Ramos (cell line): ENCODE data around the gene C1QTNF6.
"Not testable (repeated sequence)": the region's sequence is repeated elsewhere in the genome, so short reads cannot be mapped to it uniquely, and the experiment has no call there.

Experiments used
- in situ Hi-C: fragments of 300-500 bp; cut with MboI; formaldehyde crosslinking; loops from one replicate; pipeline ENCODE4 v1.14.3; 2022; ENCODE audit warnings: low sequenced_read_pairs; ENCODE audit not compliant: unreplicated experiment

The C1QTNF6 gene

DNA sequence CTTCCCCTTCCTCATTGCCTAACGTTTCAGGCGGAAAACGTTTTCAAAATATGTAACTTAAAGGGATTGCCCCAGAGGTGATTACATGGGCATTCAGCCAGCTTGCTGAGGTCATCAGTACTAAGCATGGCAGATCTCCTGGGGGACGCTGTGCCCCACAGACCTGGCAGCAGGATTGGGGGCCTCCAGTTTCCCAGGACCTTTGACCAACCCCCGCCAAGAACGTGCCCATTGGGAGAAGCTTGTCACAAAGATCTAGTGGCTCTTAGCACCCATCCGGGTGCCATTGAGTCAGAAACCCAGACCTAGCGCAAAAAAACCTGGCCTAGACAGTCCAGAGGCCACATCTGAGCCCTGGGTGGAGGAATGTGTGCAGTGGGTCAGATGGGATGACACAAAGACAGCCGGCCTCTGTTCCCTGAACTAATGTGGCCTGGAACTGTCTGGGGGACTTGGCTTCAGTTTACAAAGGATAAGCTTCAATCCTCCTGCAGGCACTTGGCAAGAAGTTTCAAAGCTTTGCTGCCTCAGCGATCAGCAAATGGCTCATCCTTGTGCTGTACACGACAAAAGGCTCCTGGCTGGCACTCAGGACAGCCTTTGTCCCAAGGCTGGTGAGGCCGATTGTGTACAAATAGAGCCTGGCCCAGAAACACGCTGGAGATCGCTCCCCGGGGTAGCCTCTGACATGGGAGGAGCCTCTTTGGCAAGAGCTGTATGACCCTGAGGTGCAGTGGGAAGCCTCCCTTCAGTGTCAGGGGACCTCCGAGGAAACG is 9.5 kb downstream of the C1QTNF6 start:
- in situ Hi-C loops: no loop called here

DNA sequence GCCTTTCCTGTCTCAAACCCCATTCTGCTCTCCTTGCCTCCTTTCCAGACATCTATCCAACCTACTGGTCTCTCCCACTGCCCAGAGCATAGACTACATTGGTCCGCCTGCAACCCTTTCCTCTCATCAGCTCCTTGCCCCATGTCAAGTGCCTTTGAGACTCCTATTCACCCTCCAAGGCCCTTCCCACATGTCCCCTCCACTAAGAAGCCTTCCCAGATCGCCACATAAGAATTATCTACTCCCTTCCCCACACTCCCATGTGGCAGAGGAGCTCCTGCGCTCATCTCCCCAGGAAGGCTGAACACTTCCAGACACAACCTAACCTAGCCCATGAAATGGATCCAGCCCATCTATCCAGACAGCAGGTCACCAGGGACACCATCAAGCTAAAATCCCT is 10.3 kb downstream of the C1QTNF6 start:
- in situ Hi-C loops: no loop called here

DNA sequence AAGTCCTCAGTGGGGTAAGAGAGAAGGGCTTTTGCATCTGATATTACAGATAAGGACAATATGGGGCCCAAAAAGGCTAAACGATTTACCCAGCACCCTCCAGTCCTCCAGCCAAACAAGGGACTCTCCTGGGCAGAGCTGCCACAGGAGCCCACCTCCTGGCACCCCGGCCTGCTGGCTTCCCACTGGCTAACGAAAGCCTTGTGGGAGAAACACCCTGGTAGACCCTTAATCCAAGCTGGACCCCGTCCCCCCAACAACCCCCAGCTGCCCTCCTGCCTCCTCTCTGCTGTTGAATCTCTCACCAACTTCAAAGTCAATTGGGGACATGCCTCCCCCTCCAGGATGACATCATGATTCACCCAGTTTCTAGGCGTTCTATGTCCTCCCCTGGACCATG is 10.8 kb downstream of the C1QTNF6 start:
- in situ Hi-C loops: no loop called here

DNA sequence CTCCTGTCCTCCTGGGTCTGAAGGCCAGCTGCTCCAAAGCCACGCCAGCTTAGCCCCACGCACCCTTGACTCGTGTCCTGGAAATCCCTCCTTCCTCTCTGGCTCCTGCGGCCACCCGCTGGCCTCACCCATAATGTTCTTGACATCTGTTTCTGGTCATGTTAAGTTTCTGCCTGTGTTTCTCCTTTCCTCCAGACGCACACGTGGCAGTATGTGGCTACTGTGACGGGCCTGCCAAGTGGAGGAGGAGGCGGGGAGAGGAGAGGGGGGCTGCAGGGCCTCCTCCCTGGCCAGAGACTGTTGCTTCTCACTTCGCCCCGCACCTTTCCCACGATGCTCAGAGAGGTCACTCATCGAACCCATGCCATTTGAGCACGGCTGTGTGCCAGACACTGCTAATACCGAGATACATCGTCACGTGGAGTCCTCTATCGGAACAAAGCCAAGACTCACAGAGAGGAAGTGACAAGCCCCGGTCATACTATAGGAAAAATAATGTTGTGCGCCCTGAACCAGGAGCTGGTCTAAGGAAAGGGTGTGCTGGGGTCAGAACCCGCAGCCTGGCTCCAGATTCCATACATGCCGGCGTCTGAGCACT is 11.5 kb downstream of the C1QTNF6 start:
- in situ Hi-C loops: no loop called here

DNA sequence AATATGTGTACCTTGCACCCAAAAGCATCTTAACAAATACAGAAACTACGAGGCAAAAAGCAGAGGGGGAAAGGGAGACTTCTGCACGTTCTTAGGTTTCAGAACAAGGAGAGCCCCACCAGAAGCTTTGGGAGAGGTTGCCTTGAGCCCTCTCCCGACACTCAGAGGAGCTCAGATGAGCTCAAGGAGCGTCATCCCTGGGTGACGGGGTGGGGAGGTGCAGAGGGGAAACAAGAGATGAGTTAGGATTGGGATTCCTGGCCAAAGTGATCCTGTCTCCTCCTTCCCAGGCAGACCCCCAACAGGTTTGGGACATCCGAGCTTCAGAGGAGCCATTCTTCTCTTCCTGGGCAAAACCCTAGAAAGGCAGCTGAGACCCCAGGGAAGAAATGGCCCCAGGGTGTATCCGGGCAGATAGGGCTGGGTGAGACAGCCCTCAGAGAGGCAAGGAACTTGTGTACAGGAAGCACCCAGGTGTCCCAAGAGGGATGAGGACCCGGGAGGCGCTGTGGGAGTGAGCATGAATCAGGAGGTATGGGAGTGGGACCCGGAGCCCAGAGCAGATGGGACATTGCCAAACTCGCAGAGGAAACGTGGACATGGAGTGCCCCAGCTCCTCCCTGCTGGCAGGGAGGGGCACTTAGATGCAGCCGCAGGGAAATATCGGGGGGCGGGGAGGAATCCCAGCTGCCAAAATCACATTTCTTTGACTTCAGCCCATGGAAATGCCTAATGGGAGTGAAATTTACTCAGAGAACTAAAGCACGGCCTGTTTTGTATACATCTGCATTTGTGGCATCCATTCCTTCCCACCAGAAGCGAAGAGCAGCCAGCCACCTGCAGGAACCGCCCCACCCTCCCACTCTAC is 12.4 kb downstream of the C1QTNF6 start:
- in situ Hi-C loops: no loop called here

DNA sequence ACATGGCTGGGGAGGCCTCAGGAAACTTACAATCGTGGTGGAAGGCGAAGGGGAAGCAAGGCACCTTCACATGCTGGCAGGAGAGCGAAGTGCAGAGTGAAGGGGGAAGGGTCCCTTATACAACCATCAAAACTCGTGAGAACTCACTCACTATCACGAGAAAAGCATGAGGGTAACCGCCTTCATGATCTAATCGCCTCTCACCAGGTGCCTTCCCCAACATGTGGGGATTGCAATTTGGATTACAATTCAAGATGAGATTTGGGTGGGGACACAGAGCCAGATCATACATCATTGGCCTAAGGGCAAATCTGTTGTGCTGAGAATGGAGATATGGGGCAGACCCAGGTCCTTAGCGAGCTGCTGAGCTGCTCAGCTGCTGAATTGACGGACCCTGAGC is 13.1 kb downstream of the C1QTNF6 start:
- in situ Hi-C loops: no loop called here

DNA sequence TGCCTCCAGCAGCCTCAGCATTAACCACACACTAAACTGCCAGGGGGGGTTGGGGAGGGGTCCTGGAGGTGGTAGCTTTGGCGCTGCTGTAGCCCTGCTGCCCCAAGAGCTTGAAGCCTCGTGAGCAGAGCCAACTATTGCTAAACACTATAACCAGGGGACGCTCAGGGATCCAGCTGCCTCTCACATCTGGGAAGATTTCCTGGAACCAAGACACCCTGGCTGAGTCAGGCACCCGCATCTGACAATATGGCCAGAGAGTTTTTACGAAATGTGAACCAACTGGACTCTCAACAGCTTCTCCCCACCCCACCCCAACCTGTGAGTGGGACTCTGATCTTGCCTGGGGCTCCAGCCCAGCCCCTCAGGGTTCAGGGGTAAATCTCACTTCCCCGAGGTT is 14.3 kb downstream of the C1QTNF6 start:
- in situ Hi-C loops: no loop called here

DNA sequence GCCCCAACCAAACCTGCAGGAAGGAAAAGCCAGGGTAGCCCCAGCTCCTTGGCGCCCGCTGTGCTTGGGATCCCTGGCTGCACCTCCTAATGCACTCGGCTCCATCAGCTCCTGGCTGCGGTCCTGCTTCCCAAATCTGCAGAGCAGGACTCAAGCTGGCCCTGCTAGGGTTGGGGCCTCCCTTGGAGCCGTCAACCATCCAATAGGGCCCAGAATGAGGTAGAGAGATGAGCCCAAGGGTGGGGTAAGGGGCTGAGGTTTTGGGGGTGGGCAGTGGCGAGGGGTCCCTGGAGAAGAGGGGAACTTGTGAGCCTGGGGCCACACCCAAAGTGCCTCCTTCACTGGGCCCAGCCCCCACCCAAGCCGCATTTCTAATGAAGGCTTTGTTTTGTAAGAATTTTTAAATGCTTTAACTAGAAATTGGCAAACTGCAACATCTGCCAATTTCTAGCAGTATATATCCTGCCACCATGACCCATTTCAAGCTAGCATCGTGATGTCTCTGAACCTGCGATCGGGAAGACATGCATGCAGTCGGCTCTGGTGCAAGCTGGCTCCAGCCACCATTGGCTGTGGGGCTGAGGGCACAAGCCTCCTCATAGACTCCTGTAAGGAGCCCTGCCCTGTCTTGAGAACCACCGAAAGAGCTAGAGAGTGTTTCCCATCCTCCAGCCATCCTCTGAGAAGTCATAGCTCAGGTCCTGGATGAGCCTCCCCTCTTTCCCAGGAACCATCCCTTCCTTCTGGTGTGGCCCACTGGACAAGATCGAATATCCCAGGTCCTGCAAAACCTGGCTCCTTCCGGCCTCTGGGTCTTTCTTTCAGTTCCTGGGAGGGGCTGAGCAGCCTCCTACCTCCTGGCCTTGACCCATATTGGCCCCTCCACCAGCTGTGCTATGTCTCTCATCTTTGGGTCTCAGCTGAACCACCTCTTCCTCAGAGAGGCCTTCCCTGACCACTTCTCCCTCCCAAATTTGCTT is 15.5 kb downstream of the C1QTNF6 start:
- in situ Hi-C loops: no loop called here

DNA sequence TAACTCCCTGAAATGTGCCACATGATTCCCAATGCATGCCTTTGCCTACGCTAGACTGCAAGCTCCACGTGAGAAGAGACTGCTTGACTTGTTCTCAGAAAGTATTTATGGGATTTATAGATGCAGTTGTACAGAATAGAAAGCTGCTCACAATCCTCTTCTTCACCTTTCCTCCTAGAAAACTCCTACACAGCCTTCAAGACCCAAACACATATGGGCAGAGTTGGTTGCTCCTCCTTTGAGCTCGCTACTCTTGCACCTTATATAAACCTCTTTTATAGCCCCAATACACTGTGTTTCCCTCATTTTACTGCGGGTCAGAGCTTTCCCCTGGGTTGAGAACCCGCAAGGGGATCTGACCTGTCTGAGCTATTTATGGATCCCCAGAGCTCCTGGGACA is 16.4 kb downstream of the C1QTNF6 start:
- in situ Hi-C loops: no loop called here

DNA sequence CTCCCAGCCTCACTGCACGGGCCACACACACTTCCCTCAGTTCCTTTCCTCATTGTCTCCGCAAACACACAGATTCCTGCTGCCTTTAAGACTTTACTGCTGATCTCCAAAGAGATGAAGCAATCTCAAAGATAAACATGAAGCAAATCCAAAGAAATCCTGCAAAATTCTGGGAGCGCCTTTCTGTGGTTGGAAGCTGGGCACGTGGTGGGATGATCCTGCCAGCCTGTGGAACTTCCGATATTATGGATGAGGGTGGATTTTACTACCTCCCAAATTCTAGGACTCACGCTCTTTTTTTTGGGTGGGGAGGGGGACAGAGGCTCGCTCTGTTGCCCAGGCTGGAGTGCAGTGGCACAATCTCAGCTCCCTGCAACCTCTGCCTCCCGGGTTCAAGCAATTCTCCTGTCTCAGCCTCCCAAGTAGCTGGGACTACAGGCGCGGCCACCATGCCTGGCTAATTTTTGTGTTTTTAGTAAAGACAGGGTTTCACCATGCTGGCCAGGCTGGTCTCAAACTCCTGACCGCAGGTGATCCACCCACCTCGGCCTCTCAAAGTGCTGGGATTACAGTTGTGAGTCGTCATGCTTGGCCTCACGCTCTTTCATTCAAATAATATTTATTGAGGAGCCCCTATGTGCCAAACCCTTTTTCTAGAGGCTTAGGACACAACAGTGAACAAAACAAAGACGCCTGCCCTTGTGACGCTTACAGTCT is 17.2 kb downstream of the C1QTNF6 start:
- in situ Hi-C loops: not testable (repeated sequence)

DNA sequence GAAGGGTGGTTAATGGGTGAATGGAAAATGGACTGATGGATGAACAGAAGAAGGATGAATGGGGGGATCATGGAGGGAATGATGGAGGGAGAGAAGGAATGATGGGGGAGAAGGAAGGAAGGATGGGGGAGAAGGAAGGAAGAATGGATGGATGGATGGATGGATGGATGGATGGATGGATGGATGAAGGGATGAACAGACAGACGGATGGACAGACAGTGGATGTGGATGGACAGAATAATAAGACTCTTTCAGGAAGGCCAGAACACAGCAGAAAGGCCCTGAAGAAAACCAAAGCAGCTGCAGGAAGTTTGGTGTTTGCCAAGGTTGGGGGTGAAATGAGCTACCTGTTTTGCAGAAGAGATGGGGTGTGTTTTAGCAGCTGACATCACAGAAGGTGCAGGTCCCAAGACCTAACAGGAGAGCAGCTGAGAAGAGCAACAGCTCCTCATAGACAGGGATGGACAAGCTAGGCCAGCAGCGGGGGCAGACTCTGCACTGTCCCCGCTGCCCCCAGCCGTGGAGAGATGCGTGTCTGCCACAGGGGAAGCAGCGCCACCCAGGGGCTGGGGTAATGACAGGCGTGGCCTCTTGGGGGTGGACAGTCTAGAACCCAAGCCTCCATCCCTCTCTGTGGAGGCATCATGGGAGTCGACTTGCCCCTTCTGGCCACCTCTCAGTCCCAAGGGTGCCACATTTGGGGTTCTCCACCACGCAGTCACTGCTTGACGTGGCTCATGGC is 17.9 kb downstream of the C1QTNF6 start:
- in situ Hi-C loops: no loop called here

DNA sequence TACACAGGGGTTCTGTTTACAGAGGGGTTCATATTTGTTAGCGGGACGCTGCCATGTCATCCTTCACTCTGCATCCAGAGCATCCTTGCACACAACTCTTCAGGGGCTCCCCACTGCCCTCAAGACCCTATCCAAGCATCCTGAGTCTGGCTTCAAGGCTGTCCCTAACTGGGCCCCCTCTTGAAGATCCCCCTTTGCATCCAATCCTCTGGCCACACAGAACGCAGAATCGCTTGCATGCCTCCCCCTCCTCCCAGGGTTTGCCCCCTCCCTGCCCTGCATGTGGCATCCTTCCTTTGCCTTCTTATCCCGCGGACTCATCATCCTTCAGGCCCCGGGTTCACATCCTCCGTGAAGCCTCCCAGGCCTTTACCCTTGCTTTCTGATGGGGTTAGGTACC is 18.6 kb downstream of the C1QTNF6 start:
- in situ Hi-C loops: no loop called here

DNA sequence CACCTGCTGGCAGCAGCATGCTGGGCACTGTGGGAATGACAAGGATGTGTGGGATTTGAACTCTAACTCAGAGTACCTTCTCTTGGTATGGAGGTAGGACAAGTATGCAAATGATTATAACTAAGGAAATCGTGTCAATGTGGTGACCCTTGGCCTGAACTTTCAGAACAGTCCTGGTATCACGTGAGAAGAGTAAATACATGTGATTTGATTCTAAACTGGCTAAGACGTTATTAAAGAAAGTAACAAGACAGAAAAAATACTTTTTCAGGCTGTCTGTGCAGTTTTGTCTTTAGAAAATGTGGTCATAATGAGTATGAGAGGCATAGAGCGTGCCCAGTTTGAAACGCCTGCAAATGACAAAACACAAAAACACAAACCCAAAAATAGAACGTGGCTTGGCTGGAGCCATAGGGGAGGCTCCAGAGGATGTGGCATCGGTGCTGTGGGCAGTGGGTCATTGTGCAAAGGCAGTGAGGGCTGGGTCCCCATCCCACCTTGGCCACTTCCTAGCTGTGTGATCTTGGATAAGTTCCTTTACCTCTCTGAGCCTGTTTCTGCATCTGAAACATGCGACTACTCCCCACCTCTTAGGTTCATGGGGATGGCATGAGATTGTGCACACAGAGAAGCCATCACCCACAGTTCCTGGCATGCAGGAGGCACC is 19.9 kb downstream of the C1QTNF6 start:
- in situ Hi-C loops: no loop called here

DNA sequence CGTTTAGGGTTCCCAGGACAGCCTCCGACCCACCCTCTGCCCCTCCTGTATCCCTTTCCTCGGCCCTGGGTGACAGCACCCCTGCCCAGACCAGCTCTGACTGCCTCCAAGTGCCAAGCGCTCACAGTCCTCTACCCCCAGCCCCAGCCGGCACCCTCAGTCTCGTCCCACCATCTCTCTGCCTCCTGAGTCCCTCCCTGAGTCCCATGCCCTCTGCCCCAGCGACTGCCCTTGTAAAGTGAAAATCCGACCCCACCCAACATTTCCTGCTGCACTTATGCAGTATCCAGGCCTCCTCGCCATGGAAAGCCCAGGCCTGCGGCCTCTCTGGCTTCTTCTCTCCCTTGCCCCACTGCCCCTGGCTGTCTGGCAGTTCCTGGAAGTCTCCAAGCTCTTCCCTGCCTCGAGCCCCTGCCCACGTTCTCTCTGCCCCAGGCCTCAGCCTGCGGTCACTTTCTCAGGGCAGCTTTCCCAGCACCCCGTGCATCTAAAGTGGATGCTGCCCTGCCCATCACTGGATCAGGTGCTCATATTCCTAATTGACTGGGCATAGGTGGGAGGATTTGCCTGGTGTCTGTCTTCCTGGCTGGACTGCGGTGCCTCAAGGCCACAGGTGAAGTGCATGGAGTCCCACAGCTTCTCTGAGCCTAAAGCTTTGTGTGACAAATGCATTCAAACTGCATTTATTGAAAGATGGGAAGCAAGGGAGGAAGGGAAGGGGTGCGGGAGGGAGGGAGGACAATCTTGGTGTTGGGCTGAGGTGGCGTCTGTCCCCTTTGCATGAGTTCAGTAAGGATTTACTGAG is 20.7 kb downstream of the C1QTNF6 start:
- in situ Hi-C loops: no loop called here

DNA sequence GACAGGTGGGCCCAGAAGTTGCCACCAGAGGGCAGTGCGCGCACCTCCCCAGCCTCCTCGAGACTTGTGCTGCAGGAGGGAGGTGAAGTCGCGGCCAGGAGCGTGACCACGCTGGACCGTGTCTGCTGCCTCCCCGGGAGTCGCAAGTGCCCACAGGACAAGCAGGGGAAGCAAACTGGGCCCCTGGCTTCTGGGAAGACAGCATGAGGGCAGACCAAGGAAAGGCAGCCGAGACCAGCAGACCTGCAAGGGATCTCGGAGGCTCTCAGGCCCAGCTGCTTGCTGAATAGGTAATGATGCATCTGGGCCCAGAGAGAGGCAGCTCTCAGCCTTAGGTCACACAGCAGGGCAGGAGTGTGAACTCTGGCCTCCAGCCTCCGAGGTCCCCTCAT is 21.4 kb downstream of the C1QTNF6 start:
- in situ Hi-C loops: no loop called here

DNA sequence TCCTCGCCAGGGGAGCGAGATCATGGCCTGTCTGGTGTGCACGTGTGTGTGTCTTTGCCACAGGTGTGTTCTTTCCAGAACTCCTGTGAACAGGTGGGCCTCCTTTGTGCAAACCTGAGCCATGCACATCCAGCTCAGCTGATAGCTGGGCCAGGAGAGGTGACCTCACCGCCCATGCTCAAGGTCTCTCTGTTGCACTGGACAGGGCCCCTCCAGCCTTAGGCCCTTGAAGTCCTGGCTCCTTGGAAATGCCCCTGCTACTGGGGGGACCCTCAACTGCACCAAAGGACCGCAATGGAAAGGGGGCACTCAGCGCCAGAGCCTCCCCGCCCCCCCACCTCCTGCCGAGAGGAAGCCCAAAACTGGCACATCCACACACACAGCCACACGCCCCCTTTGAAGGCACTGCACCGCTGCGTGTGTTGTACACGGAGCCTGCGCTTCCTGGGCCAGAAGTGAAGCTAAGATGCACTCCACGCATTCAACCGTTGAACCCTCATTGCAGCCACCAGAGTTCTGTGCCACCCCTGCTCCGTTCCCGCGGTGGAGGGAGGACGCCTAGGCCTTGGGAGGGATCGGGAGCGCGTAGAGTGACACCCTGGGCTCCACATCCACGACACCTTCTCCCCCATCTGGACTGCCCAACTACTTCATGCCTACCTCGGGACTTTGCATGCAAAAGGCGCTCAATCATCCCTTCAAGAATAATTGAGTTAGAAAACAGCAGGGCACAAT is 21.9 kb downstream of the C1QTNF6 start:
- in situ Hi-C loops: no loop called here

DNA sequence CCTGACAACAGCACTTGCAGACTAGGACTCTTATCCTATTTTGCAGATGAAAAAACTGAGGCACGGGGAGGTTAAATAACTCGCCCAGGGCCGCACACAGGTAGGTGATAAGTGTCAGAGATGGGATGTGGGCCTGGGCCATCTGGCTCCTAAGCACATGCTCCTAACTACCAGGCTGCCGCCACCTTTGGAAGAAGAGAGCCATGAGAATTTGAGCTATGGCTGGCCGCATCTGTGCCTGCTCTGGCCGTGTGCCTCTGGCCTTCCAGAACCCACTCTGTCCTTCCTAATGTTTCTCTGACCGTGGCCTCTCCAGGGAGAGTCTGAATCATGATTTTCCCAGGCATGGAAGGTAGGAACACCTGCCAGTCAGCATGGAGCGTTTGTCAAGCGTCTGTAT is 23.0 kb downstream of the C1QTNF6 start:
- in situ Hi-C loops: no loop called here
